ENCODE measurements around the gene DCAF12L2.
"Not testable (repeated sequence)": the region's sequence is repeated elsewhere in the genome, so short reads cannot be mapped to it uniquely, and the experiment has no call there.

DNA sequence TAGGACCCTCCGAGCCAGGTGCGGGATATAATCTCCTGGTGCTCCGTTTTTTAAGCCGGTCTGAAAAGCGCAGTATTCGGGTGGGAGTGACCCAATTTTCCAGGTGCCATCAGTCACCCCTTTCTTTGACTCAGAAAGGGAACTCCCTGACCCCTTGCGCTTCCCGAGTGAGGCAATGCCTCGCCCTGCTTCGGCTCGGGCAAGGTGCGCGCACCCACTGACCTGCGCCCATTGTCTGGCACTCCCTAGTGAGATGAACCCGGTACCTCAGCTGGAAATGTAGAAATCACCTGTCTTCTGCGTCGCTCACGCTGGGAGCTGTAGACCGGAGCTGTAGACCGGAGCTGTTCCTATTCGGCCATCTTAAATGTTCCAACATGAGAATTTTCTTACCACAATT, 24.8 kb upstream of the DCAF12L2 start:
- not testable (repeated sequence) for TF ChIP-seq NPAS2 (CRISPR knock-in tag; IDR thresholded peaks at IDR 0.05; ENCODE audit: borderline replicate concordance); EP300 (IDR thresholded peaks at IDR 0.05); RCOR1 (IDR thresholded peaks at IDR 0.05; ENCODE audit: low read depth, low read length); CHD2 (IDR thresholded peaks at IDR 0.05; ENCODE audit: low read length, partially characterized antibody); HDAC2 (IDR thresholded peaks at IDR 0.05); CBX8 (IDR thresholded peaks at IDR 0.05); POLR2A (IDR thresholded peaks at IDR 0.05; ENCODE audit: low read length); GATA3 (IDR thresholded peaks at IDR 0.05; ENCODE audit: borderline replicate concordance); POLR2AphosphoS2 (conservative IDR thresholded peaks at IDR 0.05; ENCODE audit: low read length)
- TF ChIP-seq, protein P1, sequence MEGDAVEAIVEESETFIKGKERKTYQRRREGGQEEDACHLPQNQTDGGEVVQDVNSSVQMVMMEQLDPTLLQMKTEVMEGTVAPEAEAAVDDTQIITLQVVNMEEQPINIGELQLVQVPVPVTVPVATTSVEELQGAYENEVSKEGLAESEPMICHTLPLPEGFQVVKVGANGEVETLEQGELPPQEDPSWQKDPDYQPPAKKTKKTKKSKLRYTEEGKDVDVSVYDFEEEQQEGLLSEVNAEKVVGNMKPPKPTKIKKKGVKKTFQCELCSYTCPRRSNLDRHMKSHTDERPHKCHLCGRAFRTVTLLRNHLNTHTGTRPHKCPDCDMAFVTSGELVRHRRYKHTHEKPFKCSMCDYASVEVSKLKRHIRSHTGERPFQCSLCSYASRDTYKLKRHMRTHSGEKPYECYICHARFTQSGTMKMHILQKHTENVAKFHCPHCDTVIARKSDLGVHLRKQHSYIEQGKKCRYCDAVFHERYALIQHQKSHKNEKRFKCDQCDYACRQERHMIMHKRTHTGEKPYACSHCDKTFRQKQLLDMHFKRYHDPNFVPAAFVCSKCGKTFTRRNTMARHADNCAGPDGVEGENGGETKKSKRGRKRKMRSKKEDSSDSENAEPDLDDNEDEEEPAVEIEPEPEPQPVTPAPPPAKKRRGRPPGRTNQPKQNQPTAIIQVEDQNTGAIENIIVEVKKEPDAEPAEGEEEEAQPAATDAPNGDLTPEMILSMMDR (IDR thresholded peaks at IDR 0.05): not testable (repeated sequence)

All from A549 (cell line).